Left lung (tissue), 10 donors: ENCODE measurements around the gene RPLP1. TPM values are rescaled to one million over a fixed set of nuclear protein-coding genes. Genes with fewer than 3 reads are reported as not detected.

Experiments used
- ATAC-seq: fragments of 200-7000 bp; cut with Tn5 transposase; one replicate; pipeline ENCODE4 v1.9.1; 2020; ENCODE audit warnings: moderate library complexity
- DNase-seq, 4 donors: peaks; one replicate each; pipeline ENCODE4 v3.0.0-alpha.2; 2013 to 2020
- H3K27ac ChIP-seq, 2 donors: fragments of 200-600 bp; sonication (generic) in 1 of 2; one replicate each; pipeline versions ENCODE4 v1.5.0 to v1.8.0; 2020 to 2021
- H3K27me3 ChIP-seq, 2 donors: fragments of 200-600 bp; sonication (generic) in 1 of 2; one replicate each; pipeline versions ENCODE4 v1.5.0 to v1.8.0; 2020 to 2021
- H3K36me3 ChIP-seq, 2 donors: fragments of 200-600 bp; sonication (generic) in 1 of 2; one replicate each; pipeline versions ENCODE4 v1.5.0 to v1.8.0; 2020 to 2021
- H3K4me1 ChIP-seq, 2 donors: fragments of 200-600 bp; one replicate each; pipeline ENCODE4 v1.8.0; 2021
- H3K4me3 ChIP-seq, 2 donors: fragments of 200-600 bp; sonication (generic) in 1 of 2; one replicate each; pipeline versions ENCODE4 v1.5.0 to v1.8.0; 2020 to 2021; ENCODE audit warnings: mild to moderate bottlenecking in 1 of 2
- H3K9me3 ChIP-seq, 2 donors: fragments of 200-600 bp; sonication (generic) in 1 of 2; one replicate each; pipeline versions ENCODE4 v1.5.0 to v1.8.0; 2020 to 2021
- CTCF ChIP-seq, 2 donors: fragments of 200-600 bp; sonication (generic) in 1 of 2; IDR thresholded peaks; one replicate each; pipeline versions ENCODE4 v1.5.0 to v1.8.0; 2021; ENCODE audit warnings: antibody characterized with exemption in 2 of 2
- intact Hi-C, 2 donors: fragments of 100-400 bp; cut with DNase I; formaldehyde crosslinking; loops; one replicate each; pipeline versions ENCODE4 v1.11.2 to v1.14.2; 2022
- polyA plus RNA-seq, 6 donors: library from polyadenylated mRNA; unstranded; fragments of 120-200 nt; gene quantifications; one replicate each; pipeline ENCODE4 v1.2.1, GENCODE V29; 2013; ENCODE audit not compliant: insufficient read length in 6 of 6
- total RNA-seq, 2 donors: library from RNA; stranded (reverse); fragmentation: NEBNext Ultra II Directional; extraction: Animal tissue kit (Norgen Biotek cat#: 25700); gene quantifications; one replicate each; pipeline ENCODE4 v1.2.1, GENCODE V29; 2021
- donor health status: DM: no; HTN: yes; CAD: no.
- donor health status: DM: no; HTN: no; CAD: no.

Gene RPLP1
- total and polyA plus RNA-seq, 8 donors = 1,369 to 2,220 (median 1,740) TPM

GRCh38 chr15:69491038-69491505 is 38.5 kb downstream of the RPLP1 start:
- peaks cover 0 to 6% of the 10 kb centered on the region in 2 donors for H3K4me1 ChIP-seq
- TF ChIP-seq CTCF (IDR thresholded peaks at IDR 0.05) = no peak
- no peaks in the 10 kb centered on the region for H3K36me3 ChIP-seq
- peak; percentile 49 for ATAC-seq
- no peak overlapping the region for H3K4me3 ChIP-seq
- intact Hi-C loops = no loop called here
- no peaks in the 10 kb centered on the region for H3K9me3 ChIP-seq
- H3K27ac ChIP-seq = no peak overlapping the region
- H3K27me3 ChIP-seq = no peaks in the 10 kb centered on the region
- peak in 1 of 4 donors; percentile 44 for DNase-seq

- Histone ChIP-seq H3K36me3 (no peaks in the 10 kb centered on the region), H3K27ac (no peak overlapping the region), H3K4me1 (peaks cover 0 to 6% of the 10 kb centered on the region in 2 donors), H3K9me3 (no peaks in the 10 kb centered on the region), H3K27me3 (no peaks in the 10 kb centered on the region), H3K4me3 (no peak overlapping the region)
- intact Hi-C loops = no loop called here
- DNase-seq (no peak), ATAC-seq (no peak)
- TF ChIP-seq CTCF (IDR thresholded peaks at IDR 0.05) = no peak
Observed at GRCh38 chr15:69493406-69493805, 40.8 kb downstream of the RPLP1 start.

GRCh38 chr15:69496001-69496400 is 43.4 kb downstream of the RPLP1 start:
- no peaks in the 10 kb centered on the region for H3K9me3 ChIP-seq
- no peak for TF ChIP-seq CTCF (IDR thresholded peaks at IDR 0.05)
- H3K4me1 ChIP-seq = no peaks in the 10 kb centered on the region
- no peak overlapping the region for H3K4me3 ChIP-seq
- ATAC-seq (no peak), DNase-seq (no peak)
- no peaks in the 10 kb centered on the region for H3K36me3 ChIP-seq
- H3K27ac ChIP-seq = no peak overlapping the region
- H3K27me3 ChIP-seq = no peaks in the 10 kb centered on the region
- intact Hi-C loops = no loop called here

DNA sequence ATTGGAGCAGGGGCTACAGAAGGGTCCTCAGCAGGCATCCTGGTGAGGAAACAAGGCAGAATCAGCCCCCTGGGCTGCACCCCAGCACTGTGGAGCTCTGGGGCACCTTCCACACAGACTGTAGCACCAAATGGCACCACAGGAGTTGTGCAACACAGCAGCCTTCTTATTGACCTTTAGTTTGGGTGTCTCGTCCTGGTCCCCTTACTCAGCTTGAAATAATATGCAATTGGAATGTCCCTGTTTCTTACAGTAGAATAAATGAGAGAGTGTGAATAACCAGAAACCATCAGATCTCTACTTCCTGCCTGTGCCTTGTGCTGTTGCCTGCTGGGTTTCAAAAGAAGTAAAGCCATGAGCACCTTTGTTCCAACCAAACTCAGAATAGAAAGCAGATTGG is 44.5 kb downstream of the RPLP1 start:
- DNase-seq = no peak
- intact Hi-C loops = no loop called here
- no peak for ATAC-seq

GRCh38 chr15:69497667-69498066 is 45.0 kb downstream of the RPLP1 start:
- TF ChIP-seq CTCF (IDR thresholded peaks at IDR 0.05) = no peak
- DNase-seq (no peak), ATAC-seq (no peak)
- no peak overlapping the region for H3K4me3 ChIP-seq
- no peak overlapping the region for H3K27ac ChIP-seq
- no peaks in the 10 kb centered on the region for H3K27me3 ChIP-seq
- H3K36me3 ChIP-seq = no peaks in the 10 kb centered on the region
- H3K4me1 ChIP-seq = no peaks in the 10 kb centered on the region
- intact Hi-C loops = no loop called here
- H3K9me3 ChIP-seq = no peaks in the 10 kb centered on the region

More for the DNA sequence above, 44.5 kb downstream of the RPLP1 start:
- no peaks in the 10 kb centered on the region for H3K4me1 ChIP-seq
- H3K4me3 ChIP-seq = no peak overlapping the region
- no peaks in the 10 kb centered on the region for H3K9me3 ChIP-seq
- H3K27me3 ChIP-seq = no peaks in the 10 kb centered on the region
- H3K36me3 ChIP-seq = no peaks in the 10 kb centered on the region
- no peak for TF ChIP-seq CTCF (IDR thresholded peaks at IDR 0.05)
- H3K27ac ChIP-seq = no peak overlapping the region
